DMS 273 (cell line): ENCODE measurements around the gene SVIL.
"Not testable (repeated sequence)": the region's sequence is repeated elsewhere in the genome, so short reads cannot be mapped to it uniquely, and the experiment has no call there.

Source experiments
- DNase-seq: peaks from one replicate; lab custom pipeline; 2025; ENCODE audit not compliant: unreplicated experiment; lab: John Stamatoyannopoulos, UW

The SVIL gene

DNA sequence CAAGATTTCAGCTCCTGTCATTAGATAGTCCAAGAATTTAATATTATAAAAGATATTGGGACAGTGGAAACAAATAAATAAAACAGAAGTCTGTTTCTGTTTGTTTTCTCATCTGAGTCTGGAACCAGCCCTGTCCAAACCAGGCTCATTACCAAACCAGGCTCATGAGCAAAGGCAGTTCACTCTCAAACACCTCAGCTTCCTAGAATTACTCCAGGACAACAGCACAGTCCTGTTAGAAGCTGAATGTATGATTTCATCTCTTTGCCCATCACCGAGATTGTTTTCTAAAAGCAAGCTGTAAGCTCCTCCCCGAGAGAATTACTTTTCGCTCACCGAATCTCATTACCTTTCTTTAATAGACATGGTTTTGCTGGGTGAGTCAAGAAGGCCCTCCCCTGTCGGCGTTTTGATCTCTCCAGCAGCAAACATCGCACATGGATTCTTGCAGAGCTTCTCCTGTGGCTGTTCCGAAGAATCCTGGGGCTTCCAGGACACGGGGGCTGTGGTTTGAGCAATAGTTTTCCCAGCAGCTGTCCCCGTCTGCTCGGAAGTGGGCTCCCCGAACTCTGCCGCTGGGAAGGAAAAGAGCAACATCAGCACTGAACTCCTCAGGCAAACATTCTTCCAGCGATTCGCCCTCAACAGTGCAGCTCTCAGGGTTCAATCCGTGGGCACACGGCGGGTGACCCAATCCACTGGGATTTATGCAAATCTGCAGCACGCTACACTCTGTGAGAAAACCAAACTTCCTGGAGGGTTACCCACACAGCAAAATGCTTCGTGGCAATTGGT lies 112.5 kb downstream of the SVIL start:
- DNase-seq, result no peak

DNA sequence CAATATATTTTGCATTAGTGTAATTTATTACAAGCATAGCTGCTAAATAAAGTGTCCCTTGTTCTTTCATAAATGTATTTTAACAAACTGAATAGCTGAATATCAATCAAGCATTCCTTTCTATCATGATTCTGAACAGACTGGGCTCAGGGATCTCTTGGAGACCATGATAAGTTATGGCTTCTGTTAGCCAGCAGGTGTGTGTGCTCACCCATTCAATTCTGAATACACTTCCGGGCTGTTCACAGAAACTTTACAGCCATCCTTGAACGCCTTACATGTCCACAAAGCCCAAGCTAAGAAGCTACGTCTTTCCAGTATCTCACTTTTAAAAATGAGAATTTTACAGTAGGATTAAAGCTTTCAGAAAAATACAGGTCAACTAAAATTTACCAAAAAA lies 115.1 kb downstream of the SVIL start:
- no peak for DNase-seq

DNA sequence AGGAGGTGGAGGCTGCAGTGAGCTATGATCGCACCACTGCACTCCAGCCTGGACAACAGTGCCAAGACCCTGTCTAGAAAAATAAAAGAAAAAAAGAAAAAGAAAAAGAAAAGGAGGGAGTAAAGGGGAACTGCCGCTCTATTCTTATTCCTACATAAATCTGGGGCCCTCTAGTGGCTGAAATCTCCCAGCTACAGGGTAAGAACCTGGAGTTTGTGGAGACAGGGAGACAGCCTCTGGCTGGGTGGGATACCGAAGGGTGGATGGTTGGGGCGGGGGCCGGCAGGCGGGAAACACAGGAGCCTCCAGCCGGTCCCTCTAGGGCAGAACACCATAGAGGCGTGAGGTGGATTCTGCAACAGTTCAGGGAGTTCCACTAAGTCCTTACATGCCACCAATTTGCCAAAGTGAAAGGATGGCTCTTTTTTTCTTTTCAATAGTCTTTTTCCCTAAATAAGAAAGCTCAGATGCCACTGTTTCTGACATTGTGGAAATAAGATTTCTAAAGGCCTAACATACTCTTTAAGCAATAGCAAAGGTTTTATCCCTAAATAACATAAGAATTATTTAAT lies 117.3 kb downstream of the SVIL start:
- peak; percentile 44 for DNase-seq

DNA sequence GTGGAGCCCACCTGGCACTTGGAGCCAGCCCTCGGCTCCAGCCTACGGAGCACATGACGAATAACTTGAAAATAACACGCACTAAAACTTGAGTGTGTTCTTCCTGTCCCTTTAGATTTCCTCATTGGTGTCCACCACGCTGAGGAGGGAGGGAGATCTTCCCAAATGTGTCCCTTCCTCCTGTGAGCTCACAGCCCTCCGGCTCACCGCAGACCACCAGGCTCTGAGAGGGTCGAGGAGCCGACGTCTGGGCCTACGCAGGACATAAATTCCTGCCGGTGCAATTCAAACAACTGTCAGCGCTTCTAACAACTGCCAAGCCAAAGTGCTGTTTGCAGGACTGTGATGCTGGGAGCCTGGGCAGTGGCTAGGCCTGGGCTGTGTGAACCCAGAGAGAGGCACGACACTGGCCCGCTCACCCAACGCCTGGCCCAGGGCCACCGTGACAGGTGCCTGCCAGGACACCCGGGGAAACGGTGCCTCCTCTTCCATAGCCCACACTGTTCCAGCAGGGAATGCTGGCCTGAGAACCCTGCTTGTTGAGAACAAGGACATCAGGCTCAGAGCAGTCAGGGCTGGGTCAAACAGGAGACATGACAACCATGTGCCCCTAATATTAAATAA lies 118.3 kb downstream of the SVIL start:
- DNase-seq, result not testable (repeated sequence)

DNA sequence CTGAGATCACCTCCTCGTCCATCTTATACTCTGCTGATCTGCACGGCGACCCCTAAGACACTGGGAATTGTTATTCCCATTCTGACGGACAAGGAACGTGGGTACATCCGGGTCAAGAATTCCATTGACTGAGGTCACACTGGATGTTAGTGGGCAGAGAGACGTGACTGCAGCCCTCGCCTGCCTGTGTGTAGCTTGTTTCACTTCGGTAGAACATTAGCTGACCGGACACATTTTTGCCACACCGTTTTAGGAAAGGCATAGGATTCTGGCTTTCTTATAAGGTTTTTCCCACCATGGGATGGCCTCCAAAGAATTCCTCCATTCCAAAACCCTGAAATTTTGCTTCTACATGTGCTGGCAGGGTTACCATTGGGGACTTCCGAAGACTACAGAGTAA lies 118.9 kb downstream of the SVIL start:
- not testable (repeated sequence) for DNase-seq

DNA sequence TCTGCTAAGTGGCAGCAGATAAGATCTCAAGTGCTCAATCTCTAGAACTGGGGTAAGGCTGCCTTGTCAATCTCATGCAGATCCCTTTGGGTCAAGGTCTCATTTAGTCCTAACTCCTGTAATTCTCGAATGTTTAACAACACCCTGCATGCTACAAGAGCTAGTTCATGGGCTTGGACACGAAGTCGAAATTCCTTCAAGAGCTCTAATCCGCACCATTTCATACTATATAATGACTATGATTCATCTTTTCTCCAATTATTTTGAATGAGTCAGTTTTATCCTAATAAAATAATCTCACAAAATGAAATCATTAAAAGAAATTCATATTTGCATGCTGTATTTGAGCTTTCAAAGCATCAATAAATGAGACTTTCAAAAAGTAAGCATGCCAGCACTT lies 119.7 kb downstream of the SVIL start:
- not testable (repeated sequence) for DNase-seq

DNA sequence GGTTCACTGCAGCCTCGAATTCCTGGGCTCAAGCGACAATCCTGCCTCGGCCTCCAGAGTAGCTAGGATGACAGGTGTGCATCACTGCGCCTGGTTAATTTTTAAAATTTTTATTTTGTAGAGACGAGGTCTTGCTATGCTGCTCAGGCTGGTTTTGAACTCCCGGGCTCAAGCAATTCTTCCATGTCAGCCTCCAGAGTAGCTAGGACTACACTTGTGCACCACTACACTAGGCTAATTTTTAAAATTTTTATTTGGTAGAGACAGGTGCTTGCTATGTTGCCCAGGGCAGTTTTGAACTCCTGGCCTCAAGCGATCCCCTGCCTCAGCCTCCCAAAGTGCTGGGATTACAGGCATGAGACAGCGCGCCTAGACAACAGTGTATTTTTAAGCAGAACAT lies 120.5 kb downstream of the SVIL start:
- DNase-seq, result no peak

DNA sequence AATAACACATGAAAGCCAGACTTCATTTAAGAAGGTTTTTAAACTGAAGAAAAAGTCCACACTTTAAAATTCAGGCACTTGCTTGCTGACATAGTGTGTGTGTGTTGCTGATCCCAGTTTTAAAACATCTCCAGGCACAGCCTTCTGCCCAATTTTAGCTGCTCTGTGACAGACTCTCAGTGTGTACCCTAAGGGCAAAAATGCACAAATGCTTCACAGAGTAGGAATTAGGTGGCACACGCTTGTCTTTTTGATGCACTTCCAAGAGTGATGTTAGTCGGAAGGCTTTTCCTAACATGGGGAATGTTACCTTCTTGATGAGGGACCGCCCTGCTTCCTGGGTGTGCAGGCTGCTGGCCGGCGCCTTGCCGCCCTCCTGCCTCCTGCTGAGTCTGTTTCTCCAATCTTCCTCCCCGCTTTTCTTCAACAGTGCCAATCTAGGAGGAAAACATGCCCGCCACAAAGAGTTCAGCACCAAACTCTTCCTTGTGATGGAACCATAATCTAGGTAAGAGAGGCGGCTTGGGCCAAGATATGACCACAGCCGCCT lies 122.3 kb downstream of the SVIL start:
- no peak for DNase-seq

DNA sequence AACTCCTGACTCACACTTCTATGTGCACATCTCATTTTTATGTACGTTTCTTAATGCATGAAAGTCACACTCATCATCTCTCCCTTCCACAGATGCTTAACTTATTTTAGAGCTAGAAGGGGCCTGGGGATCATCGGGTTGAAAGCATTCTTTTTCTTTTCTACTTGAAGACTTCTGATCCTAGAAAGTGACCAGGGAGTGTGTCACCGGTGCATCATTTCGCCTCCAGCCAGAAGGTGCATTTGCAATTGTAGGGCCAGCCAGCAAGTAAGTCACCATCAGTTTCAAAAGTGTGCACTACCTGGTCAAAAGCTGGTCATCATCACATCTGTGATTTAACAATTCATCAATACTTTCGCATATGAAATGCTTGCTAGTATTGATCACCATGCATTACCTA lies 123.0 kb downstream of the SVIL start:
- not testable (repeated sequence) for DNase-seq

DNA sequence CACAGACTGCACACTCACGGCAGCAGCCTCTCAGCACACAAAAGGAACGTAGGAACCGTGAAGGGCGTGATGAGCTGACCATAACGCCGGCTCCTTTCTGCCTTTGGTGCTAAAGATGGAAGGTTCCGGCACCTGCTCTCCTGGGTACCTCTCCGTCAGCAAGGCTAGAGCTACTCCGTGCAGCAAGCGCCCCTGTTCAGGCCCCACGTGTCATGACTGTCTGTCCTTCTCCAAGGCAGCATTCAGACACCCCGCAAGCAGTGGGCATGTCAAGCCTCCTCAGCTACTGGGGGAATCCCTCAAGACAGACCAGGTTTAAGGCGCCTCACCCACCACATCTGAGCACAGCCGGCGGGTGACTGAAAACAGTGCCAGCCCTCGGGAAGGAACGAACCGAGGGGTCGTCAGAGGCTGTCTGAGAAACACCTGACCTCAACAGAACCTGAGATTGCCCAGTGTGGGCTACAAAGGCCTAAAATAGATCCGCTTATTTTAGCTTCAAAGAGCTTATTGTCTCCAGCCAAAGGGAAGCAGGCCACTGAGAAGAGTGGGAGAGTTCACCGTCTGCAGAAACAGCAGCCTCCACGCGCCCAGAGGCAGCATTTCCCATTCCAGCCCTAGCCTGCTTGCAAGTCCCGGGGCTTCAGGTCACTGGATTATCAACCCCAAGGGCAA lies 124.2 kb downstream of the SVIL start:
- not testable (repeated sequence) for DNase-seq

DNA sequence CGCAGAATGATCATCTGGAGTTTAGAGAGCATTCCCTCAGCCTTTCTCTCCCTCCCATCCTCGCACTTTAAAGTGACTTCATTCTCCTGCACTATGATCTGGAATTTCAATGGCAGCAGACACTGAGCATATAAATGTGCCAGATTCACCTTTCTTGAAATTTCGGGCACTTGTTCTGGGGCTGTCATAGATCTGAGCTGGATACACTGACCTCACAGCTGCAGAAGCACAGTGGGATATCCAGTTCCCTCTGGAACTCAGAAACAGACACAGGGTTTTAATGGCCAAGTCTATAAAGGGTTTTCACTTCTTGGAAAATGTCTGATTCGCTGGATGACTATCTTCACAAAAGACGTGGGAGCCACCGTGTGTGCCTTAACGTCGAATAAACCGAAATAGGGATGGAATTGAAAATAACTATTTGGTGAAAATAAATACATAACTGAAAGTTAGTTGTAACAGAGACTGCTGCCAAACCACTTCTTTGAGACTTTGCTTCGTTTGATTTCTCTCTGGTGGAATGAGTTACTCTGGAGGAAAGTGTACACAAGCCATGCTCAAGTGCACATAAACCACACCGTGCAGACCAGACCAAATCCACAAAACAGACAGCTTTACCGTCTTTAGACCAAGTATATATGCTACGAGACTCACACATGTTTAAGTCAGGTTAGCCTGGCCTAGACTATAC lies 126.1 kb downstream of the SVIL start:
- DNase-seq, result no peak

DNA sequence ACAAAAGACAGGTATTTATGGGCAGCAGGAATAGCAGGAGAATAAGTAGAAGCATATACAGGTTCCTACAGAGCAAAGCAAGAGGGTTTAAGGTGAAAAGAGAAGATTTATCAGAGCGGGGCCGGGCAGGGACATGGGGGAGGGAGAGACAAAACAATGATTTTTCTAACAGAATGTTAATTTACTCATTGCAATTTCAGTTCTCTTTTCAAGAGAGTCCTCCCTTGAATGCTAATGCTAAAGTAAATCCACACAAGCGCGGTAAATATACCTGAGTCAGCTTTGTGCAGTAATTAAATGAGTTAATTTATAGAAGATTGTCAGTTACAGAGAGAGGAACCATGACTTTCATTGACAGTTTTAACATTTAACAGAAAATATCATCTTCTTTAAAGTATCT lies 127.0 kb downstream of the SVIL start:
- DNase-seq, result not testable (repeated sequence)

DNA sequence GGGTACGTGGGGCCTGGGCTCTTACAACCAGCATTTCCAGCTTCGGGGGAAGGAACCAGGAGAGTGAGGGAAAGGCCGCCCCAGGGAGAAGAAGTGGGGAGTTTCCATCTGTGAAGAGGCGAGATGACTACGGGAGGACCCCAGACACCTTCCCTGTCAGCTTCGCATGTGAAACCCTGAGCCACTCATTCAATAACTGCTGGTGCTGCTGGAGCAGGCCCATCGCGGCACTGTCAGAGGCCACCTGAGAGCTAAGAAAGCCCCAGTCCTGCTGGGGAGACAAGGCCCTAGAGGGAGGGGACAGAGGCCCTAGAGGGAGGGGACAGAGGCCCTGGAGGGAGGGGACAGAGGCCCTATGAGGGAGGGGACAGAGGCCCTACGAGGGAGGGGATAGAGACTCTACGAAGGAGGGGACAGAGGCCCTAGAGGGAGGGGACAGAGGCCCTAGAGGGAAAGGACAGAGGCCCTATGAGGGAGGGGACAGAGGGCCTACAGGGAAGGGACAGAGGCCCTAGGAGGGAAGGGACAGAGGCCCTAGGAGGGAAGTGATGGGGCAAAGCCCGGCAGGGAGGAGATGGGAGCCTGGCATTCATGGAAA lies 128.3 kb downstream of the SVIL start:
- DNase-seq, result not testable (repeated sequence)

DNA sequence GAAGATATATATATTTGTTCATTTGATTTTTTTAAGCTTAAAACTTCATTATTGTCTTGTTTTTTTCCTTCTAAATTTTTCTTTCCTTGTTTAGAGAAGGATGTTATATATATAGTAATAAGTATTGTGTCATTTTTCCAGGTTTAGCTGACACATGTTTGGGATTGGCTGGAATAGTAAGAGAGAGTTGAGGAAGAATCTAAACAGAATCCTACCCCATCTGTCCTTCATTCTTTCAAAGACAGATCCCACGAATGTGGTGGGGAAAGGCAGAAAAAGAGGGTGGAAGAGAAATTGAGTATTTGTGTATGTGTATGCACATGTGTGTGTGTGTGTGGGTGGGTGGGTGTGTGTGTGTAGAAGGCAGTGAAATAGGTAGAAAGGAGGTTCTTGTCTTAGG lies 132.4 kb downstream of the SVIL start:
- no peak for DNase-seq

DNA sequence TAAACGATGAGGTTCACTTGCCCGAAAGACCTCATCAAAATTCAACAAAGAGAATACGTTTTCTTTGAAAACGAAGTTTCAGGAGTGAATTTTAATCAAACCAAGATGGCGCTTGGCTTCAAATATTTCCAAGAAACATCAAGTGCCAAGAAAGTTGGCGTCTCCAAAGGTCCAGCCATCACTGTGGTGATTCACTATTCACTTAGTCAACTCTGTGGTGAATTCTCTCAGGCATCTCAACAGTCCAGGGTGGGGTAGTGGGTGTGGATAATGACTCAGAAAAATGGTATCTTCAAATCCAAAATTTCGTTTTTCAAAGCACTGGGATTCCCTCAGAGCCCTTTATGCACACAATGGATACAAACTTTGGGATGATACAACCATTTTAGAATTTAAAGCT lies 133.1 kb downstream of the SVIL start:
- DNase-seq, result no peak

DNA sequence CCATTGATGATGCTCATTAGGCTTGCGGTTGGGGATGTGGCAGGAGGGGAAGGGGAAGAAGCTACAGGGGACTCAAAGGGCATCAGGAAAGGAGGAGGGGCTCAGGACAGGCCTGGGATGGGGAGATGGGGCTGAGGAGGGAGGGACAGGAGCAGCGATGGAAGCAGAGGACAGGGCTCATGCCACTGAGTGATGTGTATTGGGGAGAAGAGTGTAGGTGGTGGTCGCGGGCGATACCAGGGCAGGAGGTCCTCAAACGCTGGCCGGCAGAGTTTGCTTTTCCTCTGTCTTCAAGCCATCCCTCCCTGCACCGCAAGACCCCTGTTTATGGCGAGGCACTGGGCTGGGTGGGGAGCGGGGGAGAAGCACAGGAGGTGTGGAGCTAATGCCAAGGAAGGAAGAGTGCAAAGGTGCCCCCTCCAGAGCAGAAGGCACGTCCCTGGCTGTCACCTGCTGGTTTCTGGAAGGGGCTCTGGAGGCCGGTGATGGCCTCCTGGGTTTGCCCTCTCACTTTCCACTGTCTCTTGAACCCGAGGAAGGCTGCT lies 134.7 kb downstream of the SVIL start:
- DNase-seq, result no peak

DNA sequence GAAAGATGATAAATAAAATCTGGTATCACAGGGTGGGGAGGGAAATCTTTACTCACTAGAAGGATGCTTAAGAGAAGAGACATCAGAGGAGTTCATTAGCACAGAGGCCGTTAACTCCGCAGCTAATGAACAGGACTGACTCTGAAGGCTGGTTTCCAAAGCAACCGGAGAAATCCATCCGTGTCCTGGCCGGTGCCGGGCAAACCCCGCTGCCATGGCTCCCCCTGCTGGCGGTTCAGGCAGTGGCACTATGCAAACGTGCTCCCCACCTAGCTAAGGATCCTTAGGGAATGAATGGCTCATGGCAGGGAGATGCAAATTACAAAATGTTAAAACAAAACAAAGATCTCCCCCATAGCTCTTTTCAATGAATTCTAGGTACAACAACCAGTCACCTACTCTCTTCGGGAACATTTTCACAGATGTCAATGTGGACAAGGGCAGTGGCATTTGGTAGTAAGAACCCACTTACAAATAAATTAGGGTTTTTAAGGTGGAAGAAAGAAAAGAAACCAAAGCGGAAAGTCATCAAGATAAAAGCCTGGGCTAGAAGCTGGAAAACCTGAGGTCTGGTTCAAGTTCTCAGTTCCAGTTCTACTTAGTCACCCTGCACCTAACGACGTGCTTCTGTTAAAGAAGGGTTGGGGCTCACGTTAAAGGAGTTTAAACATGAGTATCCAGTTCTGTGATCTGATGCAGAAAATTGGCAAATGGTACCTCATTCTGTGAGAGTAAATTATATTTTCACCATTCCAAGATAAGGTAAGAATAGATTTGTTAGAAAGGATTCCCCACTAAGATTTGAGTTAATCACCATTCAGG lies 138.2 kb downstream of the SVIL start:
- DNase-seq, result peak; percentile 79

DNA sequence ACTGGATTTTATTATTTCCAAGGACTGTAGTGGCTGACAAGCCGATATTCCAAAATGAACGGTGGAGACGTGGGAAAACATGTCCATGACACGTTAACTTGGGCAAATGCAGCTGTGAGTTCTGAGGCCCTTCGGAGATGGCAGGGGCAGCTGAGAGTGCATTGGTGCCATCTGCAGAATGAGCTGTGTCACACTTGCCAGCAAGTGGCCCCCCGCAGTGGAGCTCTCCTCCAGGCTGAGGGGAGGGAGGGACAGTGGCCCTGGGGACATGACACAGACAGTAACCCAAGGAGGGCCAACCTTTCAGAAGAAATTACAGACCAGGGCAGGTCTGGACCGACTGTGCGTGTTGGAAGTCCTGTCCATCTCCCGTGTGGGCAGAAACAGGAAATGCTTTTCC lies 139.4 kb downstream of the SVIL start:
- DNase-seq, result no peak

DNA sequence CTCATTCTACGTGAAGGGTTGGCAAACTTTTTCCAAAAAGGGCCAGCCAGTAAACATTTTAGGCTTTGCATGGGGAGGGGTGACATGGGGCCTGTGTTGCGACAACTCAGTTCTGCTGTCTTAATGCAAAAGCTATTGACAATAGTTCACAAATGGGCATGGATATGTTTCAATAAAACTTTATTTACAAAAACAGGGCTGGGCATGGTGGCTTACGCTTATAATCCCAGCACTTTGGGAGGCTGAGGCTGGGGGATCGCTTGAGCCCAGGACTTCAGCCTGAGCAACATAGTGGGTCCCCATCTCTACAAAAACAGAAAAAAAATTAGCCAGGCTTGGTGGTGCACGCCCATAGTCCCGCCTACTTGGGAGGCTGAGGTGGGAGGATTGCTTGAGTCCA lies 141.1 kb downstream of the SVIL start:
- no peak for DNase-seq
